HCT116 (cell line): ENCODE measurements around the gene MAP3K5. TPM values are rescaled to one million over a fixed set of nuclear protein-coding genes. Genes with fewer than 3 reads are reported as not detected.
"Not testable (repeated sequence)": the region's sequence is repeated elsewhere in the genome, so short reads cannot be mapped to it uniquely, and the experiment has no call there.

Experiments used
- ATAC-seq: fragments of 200-7000 bp; cut with Tn5 transposase; 2 replicates; pipeline ENCODE4 v1.9.1; 2020; ENCODE audit warnings: mild to moderate bottlenecking, moderate library complexity
- BruUV-seq: library from RNA; stranded (reverse); fragments of 400-500 nt; replicated peaks from 2 replicates; lab custom pipeline; 2021; lab: Mats Ljungman, UMichigan
- CTCF ChIA-PET: fragments of 300-600 bp; sonication (Branson Sonifier 250); formaldehyde crosslinking; loops from one replicate; lab custom pipeline; 2021; ENCODE audit warnings: antibody characterized with exemption; lab: Charles Lee
- POLR2A ChIA-PET: fragments of 300-600, 350-600 bp; sonication (Branson Sonifier 250); formaldehyde crosslinking; loops from one replicate; lab custom pipeline; 2021; ENCODE audit warnings: antibody characterized with exemption; lab: Charles Lee
- RAD21 ChIA-PET, 2 experiments: fragments of 300-600 bp; sonication (Branson Sonifier 250); formaldehyde crosslinking; loops; one replicate each; lab custom pipeline; 2023; ENCODE audit warnings: low total read pairs in 2 of 2; ENCODE audit not compliant: uncharacterized antibody in 2 of 2, unreplicated experiment in 2 of 2, low non-redundant PET in 1 of 2; lab: Charles Lee
- DNase-seq: peaks from one replicate; pipeline ENCODE4 v3.0.0-alpha.2; 2010; ENCODE audit warnings: low read depth, low spot score
- H2AFZ ChIP-seq: fragments of 200-600 bp; shearing (Covaris generic), sonication (generic); 2 replicates; pipeline ENCODE4 v1.6.1; 2017; ENCODE audit warnings: low read depth, mixed run types, mixed read lengths, antibody characterized with exemption, low read length; ENCODE audit not compliant: poor library complexity, severe bottlenecking
- H3K27ac ChIP-seq: 2 replicates; pipeline ENCODE4 v1.5.1; 2012; ENCODE audit warnings: low read depth, low read length
- H3K27me3 ChIP-seq: fragments of 200-600 bp; sonication (generic); 2 replicates; pipeline ENCODE4 v1.6.1; 2016; ENCODE audit warnings: mixed run types, low read length, mixed read lengths; ENCODE audit not compliant: insufficient read depth
- H3K36me3 ChIP-seq, 2 experiments: fragments of 200-500 bp in 1 of 2; fragments of 200-600 bp in 1 of 2; sonication (Bioruptor generic) in 1 of 2; sonication (generic) in 1 of 2; 2 replicates each; pipeline versions ENCODE4 v1.5.1 to v1.6.1; 2014 to 2016; ENCODE audit warnings: low read length in 2 of 2, inconsistent platforms in 1 of 2, mixed read lengths in 1 of 2, mixed run types in 1 of 2; ENCODE audit not compliant: insufficient read depth in 2 of 2, control insufficient read depth in 1 of 2
- H3K4me1 ChIP-seq, 2 experiments: fragments of 200-600 bp in 1 of 2; sonication (generic) in 1 of 2; 2 replicates each; pipeline versions ENCODE4 v1.5.1 to v1.6.1; 2012 to 2017; ENCODE audit warnings: low read length in 2 of 2, inconsistent platforms in 1 of 2, mild to moderate bottlenecking in 1 of 2, mixed read lengths in 1 of 2, mixed run types in 1 of 2, moderate library complexity in 1 of 2; ENCODE audit not compliant: insufficient read depth in 2 of 2, control insufficient read depth in 1 of 2
- H3K4me2 ChIP-seq: fragments of 200-600 bp; sonication (generic); 2 replicates; pipeline ENCODE4 v1.6.1; 2017; ENCODE audit warnings: mixed run types, low read length, mixed read lengths
- H3K4me3 ChIP-seq, 2 experiments: fragments of 200-600 bp in 1 of 2; sonication (generic) in 1 of 2; replicated peaks in 1 of 2; 2 replicates each; pipeline ENCODE4 v1.5.1; 2011 to 2016; ENCODE audit warnings: low read length in 2 of 2, control low read depth in 1 of 2, low read depth in 1 of 2, mild to moderate bottlenecking in 1 of 2, mixed read lengths in 1 of 2, mixed run types in 1 of 2
- H3K79me2 ChIP-seq: fragments of 200-600 bp; sonication (generic); 2 replicates; pipeline ENCODE4 v1.6.1; 2017; ENCODE audit warnings: mild to moderate bottlenecking, mixed run types, low read length, moderate library complexity, mixed read lengths; ENCODE audit not compliant: insufficient read depth
- H3K9ac ChIP-seq: fragments of 200-600 bp; sonication (generic); 2 replicates; pipeline ENCODE4 v1.6.1; 2016; ENCODE audit warnings: low read length, mixed read lengths
- H3K9me2 ChIP-seq: fragments of 200-600 bp; sonication (generic), shearing (Covaris generic); 2 replicates; pipeline ENCODE4 v1.6.1; 2017; ENCODE audit warnings: mixed run types, mild to moderate bottlenecking, moderate library complexity; ENCODE audit not compliant: insufficient read depth
- H3K9me3 ChIP-seq, 2 experiments: fragments of 200-500 bp in 1 of 2; fragments of 200-600 bp in 1 of 2; sonication (Bioruptor generic) in 1 of 2; sonication (generic) in 1 of 2; 2 replicates each; pipeline ENCODE4 v1.6.1; 2014 to 2017; ENCODE audit warnings: low read length in 2 of 2, mixed read lengths in 2 of 2, inconsistent platforms in 1 of 2, low read depth in 1 of 2, mild to moderate bottlenecking in 1 of 2, mixed run types in 1 of 2, moderate library complexity in 1 of 2; ENCODE audit not compliant: control insufficient read depth in 1 of 2, insufficient read depth in 1 of 2
- H4K20me1 ChIP-seq: fragments of 200-600 bp; sonication (generic), shearing (Covaris generic); 2 replicates; pipeline ENCODE4 v1.6.1; 2017; ENCODE audit warnings: mixed run types, mild to moderate bottlenecking, moderate library complexity; ENCODE audit not compliant: insufficient read depth
- JUND ChIP-seq: IDR thresholded peaks from 2 replicates; pipeline ENCODE4 v1.6.1; 2012
- MAX ChIP-seq: IDR thresholded peaks from 2 replicates; pipeline ENCODE4 v1.6.1; 2012
- POLR2AphosphoS5 ChIP-seq: IDR thresholded peaks from 2 replicates; pipeline ENCODE4 v1.6.1; 2011; ENCODE audit warnings: mild to moderate bottlenecking, low read depth, low read length, moderate library complexity
- RAD21 ChIP-seq: IDR thresholded peaks from 2 replicates; pipeline ENCODE4 v1.6.1; 2012; ENCODE audit warnings: low read depth, mild to moderate bottlenecking
- intact Hi-C: fragments of 100-400 bp; cut with micrococcal nuclease; formaldehyde crosslinking; loops from 2 replicates; pipeline ENCODE4 v1.10.0; 2022
- total RNA-seq: library from RNA; stranded (reverse); gene quantifications from one replicate; pipeline ENCODE4 v1.2.1, GENCODE V29; 2021; ENCODE audit not compliant: unreplicated experiment

MAP3K5 gene
- total RNA-seq, 1 experiment from 2014 or later: 11.8 TPM

GRCh38 chr6:136790411-136791295 is 1.6 kb downstream of the MAP3K5 start:
- no peak for DNase-seq
- CTCF ChIA-PET: interaction anchor here (4.9 kb wide), 1 partner anchor 146 kb away, joined by 158 read pairs; no protein-coding TSS in a partner anchor
- Histone ChIP-seq H3K4me1 (peaks cover 22 to 40% of the 10 kb centered on the region in 2 experiments), H3K4me3 (peak overlapping the region; percentile 72 to 88), H3K79me2 (peaks cover 25% of the 10 kb centered on the region), H3K9me3 (no peaks in the 10 kb centered on the region), H3K36me3 (no peaks in the 10 kb centered on the region), H2AFZ (no peak overlapping the region), H3K4me2 (peak overlapping the region; percentile 99), H3K9ac (peak overlapping the region; percentile 87), H4K20me1 (no peaks in the 10 kb centered on the region), H3K27me3 (no peaks in the 10 kb centered on the region), H3K9me2 (no peaks in the 10 kb centered on the region), H3K27ac (peak overlapping the region; percentile 88)
- intact Hi-C loops: no loop called here
- no peak for ATAC-seq
- no peak for TF ChIP-seq JUND
- no peak for TF ChIP-seq RAD21
- peak; percentile 33; the same call in 1 of the 2 replicates for TF ChIP-seq MAX
- TF ChIP-seq POLR2AphosphoS5: no peak
- POLR2A ChIA-PET: no interaction called here
- BruUV-seq: TSS peak; percentile 38
- RAD21 ChIA-PET: no interaction called here

- H2AFZ ChIP-seq, H3K9me2 ChIP-seq, intact Hi-C loops, H3K27ac ChIP-seq, BruUV-seq, H3K4me3 ChIP-seq, H3K27me3 ChIP-seq, ATAC-seq, H4K20me1 ChIP-seq, H3K4me2 ChIP-seq, DNase-seq, H3K9me3 ChIP-seq, H3K9ac ChIP-seq, H3K36me3 ChIP-seq, RAD21 ChIA-PET: not testable (repeated sequence)
- Histone ChIP-seq H3K4me1 (peaks cover 22 to 40% of the 10 kb centered on the region in 2 experiments), H3K79me2 (peaks cover 31% of the 10 kb centered on the region)
- ChIA-PET POLR2A (interaction anchor here (0.9 kb wide), 1 partner anchor 27 kb away, joined by 4 read pairs; no protein-coding TSS in a partner anchor), CTCF (interaction anchor here (0.6 to 4.9 kb wide), 2 partner anchors 145 to 192 kb away, joined by 3 to 158 read pairs; no protein-coding TSS in a partner anchor)
Observed at GRCh38 chr6:136789440-136789839, 2.8 kb downstream of the MAP3K5 start.
